Liver (tissue), 3 donors: ENCODE results near the gene SMAD1.
"Not testable (repeated sequence)": the region's sequence is repeated elsewhere in the genome, so short reads cannot be mapped to it uniquely, and the experiment has no call there.

Experiments
- CTCF ChIP-seq: fragments of 150-350 bp; IDR thresholded peaks from 2 replicates; pipeline ENCODE4 v1.5.1; 2017; ENCODE audit warnings: improper control_type of control experiment, low read depth, low read length; ENCODE audit not compliant: missing input control
- HNF4A ChIP-seq, 2 donors: conservative IDR thresholded peaks; 2 replicates each; pipeline ENCODE4 v1.6.1; 2016; ENCODE audit warnings: antibody characterized with exemption in 2 of 2, mild to moderate bottlenecking in 2 of 2
- MAX ChIP-seq: IDR thresholded peaks from 2 replicates; pipeline ENCODE4 v1.6.1; 2016; ENCODE audit warnings: antibody characterized with exemption
- ZBTB33 ChIP-seq: IDR thresholded peaks from 2 replicates; pipeline ENCODE4 v1.6.1; 2016; ENCODE audit warnings: antibody characterized with exemption
- donor health status: healthy.
- donor health status: healthy.

GRCh38 chr4:145589381-145589780 lies 107.7 kb downstream of the SMAD1 start:
- TF ChIP-seq CTCF; MAX; HNF4A (conservative IDR thresholded peaks at IDR 0.05); ZBTB33: not testable (repeated sequence)
